ENCODE measurements around the gene GORASP2. TPM values are rescaled to one million over a fixed set of nuclear protein-coding genes. Genes with fewer than 3 reads are reported as not detected.

GORASP2 gene
- total RNA-seq, 1 experiment from 2014 or later: 87.9 TPM

- Histone ChIP-seq H3K4me2 (ENCODE audit: low read length) (no peak overlapping the region), H2AFZ (ENCODE audit: low read depth, low read length, poor library complexity, severe bottlenecking) (no peak overlapping the region), H4K20me1 (ENCODE audit: insufficient read depth) (0 out of 2 replicates have a peak, but pooled peaks cover under 1% of the 10 kb centered on the region), H3K79me2 (ENCODE audit: insufficient read depth, low read length) (no peaks in the 10 kb centered on the region), H3K4me3 (replicated peaks in 1 of 2; ENCODE audit: low read depth in 1 of 2, low read length in 2 of 2) (no peak overlapping the region), H3K9me3 (ENCODE audit: control insufficient read depth in 1 of 2, insufficient read depth in 1 of 2, low read depth in 1 of 2, low read length in 2 of 2) (no peaks in the 10 kb centered on the region), H3K9me2 (ENCODE audit: insufficient read depth) (no peaks in the 10 kb centered on the region), H3K9ac (ENCODE audit: low read length) (no peak overlapping the region), H3K36me3 (ENCODE audit: control insufficient read depth in 1 of 2, insufficient read depth in 2 of 2, low read length in 2 of 2) (no peaks in the 10 kb centered on the region), H3K27me3 (ENCODE audit: insufficient read depth, low read length) (no peaks in the 10 kb centered on the region), H3K27ac (ENCODE audit: low read depth, low read length) (no peak overlapping the region), H3K4me1 (ENCODE audit: control insufficient read depth in 1 of 2, insufficient read depth in 2 of 2, low read length in 2 of 2) (no peaks in the 10 kb centered on the region)
- no peak for DNase-seq (ENCODE audit: low read depth, low spot score)
- BruUV-seq (replicated peaks): no TSS peak
- TF ChIP-seq CBX3 (IDR thresholded peaks at IDR 0.05; ENCODE audit: low read depth): no peak
- no peak for TF ChIP-seq ELF1 (IDR thresholded peaks at IDR 0.05; ENCODE audit: borderline replicate concordance, low read depth)
- no peak for TF ChIP-seq FOSL1 (IDR thresholded peaks at IDR 0.05; ENCODE audit: low read depth)
- no peak for TF ChIP-seq TCF7L2 (IDR thresholded peaks at IDR 0.05; ENCODE audit: borderline replicate concordance, extremely low read depth, insufficient read depth, insufficient read length)
- no peak for TF ChIP-seq POLR2AphosphoS5 (IDR thresholded peaks at IDR 0.05; ENCODE audit: low read depth, low read length)
- no peak for TF ChIP-seq JUND (IDR thresholded peaks at IDR 0.05)
- TF ChIP-seq EZH2 (IDR thresholded peaks at IDR 0.05): no peak
- intact Hi-C loops (cut with micrococcal nuclease): no loop called here
- RAD21 ChIA-PET (ENCODE audit: low non-redundant PET in 1 of 2, low total read pairs in 2 of 2, uncharacterized antibody in 2 of 2, unreplicated experiment in 2 of 2): no interaction called here
- no peak for ATAC-seq
- CTCF ChIA-PET: interaction anchor here (1.8 kb wide), 1 partner anchor 22 kb away, joined by 4 read pairs; no protein-coding TSS in a partner anchor
- POLR2A ChIA-PET: no interaction called here
Measured at GRCh38 chr2:170895023-170895757, 33.9 kb upstream of the GORASP2 start.

- intact Hi-C loops (cut with micrococcal nuclease): no loop called here
- BruUV-seq (replicated peaks): no TSS peak
- ChIA-PET CTCF (no interaction called here), RAD21 (ENCODE audit: low non-redundant PET in 1 of 2, low total read pairs in 2 of 2, uncharacterized antibody in 2 of 2, unreplicated experiment in 2 of 2) (no interaction called here), POLR2A (no interaction called here)
- Histone ChIP-seq H3K9me3 (ENCODE audit: control insufficient read depth in 1 of 2, insufficient read depth in 1 of 2, low read depth in 1 of 2, low read length in 2 of 2) (no peaks in the 10 kb centered on the region), H4K20me1 (ENCODE audit: insufficient read depth) (0 out of 2 replicates have a peak, but pooled peaks cover 3% of the 10 kb centered on the region), H3K4me3 (replicated peaks in 1 of 2; ENCODE audit: low read depth in 1 of 2, low read length in 2 of 2) (no peak overlapping the region), H3K4me2 (ENCODE audit: low read length) (no peak overlapping the region), H2AFZ (ENCODE audit: low read depth, low read length, poor library complexity, severe bottlenecking) (no peak overlapping the region), H3K36me3 (ENCODE audit: control insufficient read depth in 1 of 2, insufficient read depth in 2 of 2, low read length in 2 of 2) (no peaks in the 10 kb centered on the region), H3K9me2 (ENCODE audit: insufficient read depth) (no peaks in the 10 kb centered on the region), H3K27me3 (ENCODE audit: insufficient read depth, low read length) (no peaks in the 10 kb centered on the region), H3K79me2 (ENCODE audit: insufficient read depth, low read length) (no peaks in the 10 kb centered on the region), H3K27ac (ENCODE audit: low read depth, low read length) (no peak overlapping the region), H3K9ac (ENCODE audit: low read length) (no peak overlapping the region), H3K4me1 (ENCODE audit: control insufficient read depth in 1 of 2, insufficient read depth in 2 of 2, low read length in 2 of 2) (no peaks in the 10 kb centered on the region)
- no peak for ATAC-seq
- no peak for DNase-seq (ENCODE audit: low read depth, low spot score)
- TF ChIP-seq REST (IDR thresholded peaks at IDR 0.05; ENCODE audit: low read depth): no peak
- no peak for TF ChIP-seq JUND (IDR thresholded peaks at IDR 0.05)
- no peak for TF ChIP-seq RAD21 (IDR thresholded peaks at IDR 0.05; ENCODE audit: low read depth)
- no peak for TF ChIP-seq YY1 (IDR thresholded peaks at IDR 0.05; ENCODE audit: extremely low read depth, insufficient replicate concordance, low read depth, low read length)
- TF ChIP-seq TCF7L2 (IDR thresholded peaks at IDR 0.05; ENCODE audit: borderline replicate concordance, extremely low read depth, insufficient read depth, insufficient read length): no peak
- no peak for TF ChIP-seq POLR2A (IDR thresholded peaks at IDR 0.05; ENCODE audit: borderline replicate concordance, extremely low read depth, insufficient read depth, insufficient read length)
- no peak for TF ChIP-seq SP1 (IDR thresholded peaks at IDR 0.05; ENCODE audit: low read depth)
- TF ChIP-seq ZNF274 (IDR thresholded peaks at IDR 0.05; ENCODE audit: low read depth, low read length): no peak
- no peak for TF ChIP-seq ELF1 (IDR thresholded peaks at IDR 0.05; ENCODE audit: borderline replicate concordance, low read depth)
- TF ChIP-seq SRF (IDR thresholded peaks at IDR 0.05; ENCODE audit: low read depth): no peak
- TF ChIP-seq EGR1 (IDR thresholded peaks at IDR 0.05; ENCODE audit: low read depth): no peak
- no peak for TF ChIP-seq CBX3 (IDR thresholded peaks at IDR 0.05; ENCODE audit: low read depth)
- TF ChIP-seq SIN3A (IDR thresholded peaks at IDR 0.05; ENCODE audit: low read depth): no peak
Measured at GRCh38 chr2:170896622-170897021, 32.4 kb upstream of the GORASP2 start.
